ELR (cell line): ENCODE results near the gene CFAP97D1.

Source experiments
- DNase-seq: peaks from one replicate; pipeline ENCODE4 v3.0.0-alpha.2; 2015; ENCODE audit warnings: low read depth

CFAP97D1 gene

GRCh38 chr17:43780135-43780534 is at the start of gene CFAP97D1:
CFAP97D1 (plus strand) TSS chr17:43780435; CDS start chr17:43780463, 28 bp downstream.
- DNase-seq = no peak

GRCh38 chr17:43732958-43733357 is 47.3 kb upstream of the CFAP97D1 start:
- DNase-seq = peak; percentile 97

DNA sequence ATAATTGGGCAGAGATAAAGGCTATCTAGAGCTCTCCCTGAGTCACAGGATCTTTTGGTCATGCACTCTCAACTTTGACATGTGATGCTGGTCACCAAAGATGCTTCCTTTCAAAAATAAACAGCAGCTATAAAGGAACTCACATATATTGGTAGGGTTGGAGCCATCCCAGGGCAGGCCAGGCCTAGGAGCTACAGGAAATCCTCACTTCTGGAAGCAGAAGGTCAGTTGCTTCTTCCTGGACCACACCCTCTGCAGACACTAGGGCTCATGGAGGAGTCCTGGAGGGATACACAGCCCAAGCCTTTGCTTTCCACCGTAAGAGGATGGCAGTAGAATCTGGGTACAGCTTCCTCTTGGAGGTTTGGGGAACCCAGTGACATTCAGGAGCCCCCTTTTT is 46.3 kb upstream of the CFAP97D1 start:
- DNase-seq = no peak

DNA sequence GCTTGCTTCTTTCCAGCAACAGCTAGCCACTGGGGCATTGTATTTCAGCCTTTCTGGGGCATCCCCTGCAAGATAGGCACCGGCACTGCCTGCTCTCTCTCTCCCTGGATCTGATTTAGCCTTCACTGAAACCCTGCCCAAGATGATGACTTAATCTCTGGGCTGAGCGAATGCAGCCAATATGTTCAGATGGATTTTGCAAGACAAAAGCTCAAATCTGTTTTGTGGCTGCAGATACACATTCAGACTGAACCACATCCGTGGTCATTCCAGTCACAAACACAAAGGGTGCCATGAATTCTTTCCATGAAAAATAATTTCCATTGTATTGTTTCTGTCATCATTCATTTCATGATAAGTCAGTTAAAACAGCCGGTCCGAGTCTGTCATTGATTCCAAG is 45.9 kb upstream of the CFAP97D1 start:
- peak; percentile 64 for DNase-seq

GRCh38 chr17:43736389-43736788 is 43.8 kb upstream of the CFAP97D1 start:
- DNase-seq = peak; percentile 37

- DNase-seq = no peak
These were observed 42.5 kb upstream of the CFAP97D1 start for GRCh38 chr17:43737722-43738121.

DNA sequence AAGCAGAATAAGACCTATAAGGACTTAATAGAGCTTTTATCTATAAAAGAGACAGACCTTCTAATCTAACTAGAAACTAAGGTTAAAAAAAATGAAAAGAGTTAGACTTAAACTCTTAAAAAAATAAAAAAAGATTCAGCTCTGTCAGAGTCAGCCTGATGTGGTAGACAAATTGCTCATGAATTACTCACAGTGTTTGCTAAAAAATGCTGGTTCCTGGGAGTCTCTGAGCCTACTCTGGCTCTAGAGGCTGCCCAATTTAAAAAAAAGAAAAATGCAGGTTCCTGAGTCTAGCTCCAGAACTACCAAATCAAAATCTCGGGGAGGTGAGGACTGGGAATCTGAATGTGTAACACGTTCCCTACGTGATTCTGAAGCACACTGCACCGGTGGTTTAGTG is 39.7 kb upstream of the CFAP97D1 start:
- DNase-seq = peak; percentile 63

GRCh38 chr17:43741636-43742035 is 38.6 kb upstream of the CFAP97D1 start:
- DNase-seq = no peak

GRCh38 chr17:43745541-43745940 is 34.7 kb upstream of the CFAP97D1 start:
- no peak for DNase-seq

- no peak for DNase-seq
These were observed 30.1 kb upstream of the CFAP97D1 start for GRCh38 chr17:43750153-43750552.

DNA sequence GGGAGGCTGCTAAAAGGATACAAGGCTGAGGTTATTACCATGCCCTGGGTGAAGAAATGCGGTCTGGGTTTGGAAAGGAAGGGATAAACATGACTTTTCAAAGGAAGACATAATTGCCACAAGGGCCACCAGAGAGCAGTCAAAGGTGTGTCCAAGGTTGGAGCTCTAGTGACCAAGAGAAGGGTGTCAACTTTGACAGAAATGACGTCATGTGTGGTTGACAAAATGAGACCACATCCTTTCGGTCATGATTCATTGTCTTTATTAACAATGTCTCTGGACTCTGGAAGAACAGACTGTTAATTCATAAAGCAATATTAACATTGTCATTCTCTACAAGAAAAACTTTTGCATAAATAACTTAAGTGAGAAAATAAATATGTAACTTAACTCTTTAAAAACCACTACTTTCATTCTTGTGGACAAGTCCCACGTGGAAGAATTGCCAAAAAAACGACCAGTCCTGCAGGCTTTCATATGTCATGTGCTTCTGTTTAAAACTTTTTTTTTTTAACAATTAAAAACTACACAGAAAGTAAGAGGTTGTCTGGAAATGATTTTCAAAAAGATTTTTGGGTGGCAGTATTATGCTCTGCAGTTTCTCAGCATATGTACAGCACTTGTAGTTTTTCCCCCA is 26.6 kb upstream of the CFAP97D1 start:
- peak; percentile 82 for DNase-seq

GRCh38 chr17:43754947-43755346 is 25.3 kb upstream of the CFAP97D1 start:
- no peak for DNase-seq

GRCh38 chr17:43755389-43755875 is 24.8 kb upstream of the CFAP97D1 start:
- DNase-seq = peak; percentile 26

GRCh38 chr17:43756201-43756600 is 24.0 kb upstream of the CFAP97D1 start:
- DNase-seq = no peak

GRCh38 chr17:43757171-43757660 is 23.0 kb upstream of the CFAP97D1 start:
- no peak for DNase-seq

- DNase-seq = no peak
These were observed 22.1 kb upstream of the CFAP97D1 start for GRCh38 chr17:43758086-43758485.

DNA sequence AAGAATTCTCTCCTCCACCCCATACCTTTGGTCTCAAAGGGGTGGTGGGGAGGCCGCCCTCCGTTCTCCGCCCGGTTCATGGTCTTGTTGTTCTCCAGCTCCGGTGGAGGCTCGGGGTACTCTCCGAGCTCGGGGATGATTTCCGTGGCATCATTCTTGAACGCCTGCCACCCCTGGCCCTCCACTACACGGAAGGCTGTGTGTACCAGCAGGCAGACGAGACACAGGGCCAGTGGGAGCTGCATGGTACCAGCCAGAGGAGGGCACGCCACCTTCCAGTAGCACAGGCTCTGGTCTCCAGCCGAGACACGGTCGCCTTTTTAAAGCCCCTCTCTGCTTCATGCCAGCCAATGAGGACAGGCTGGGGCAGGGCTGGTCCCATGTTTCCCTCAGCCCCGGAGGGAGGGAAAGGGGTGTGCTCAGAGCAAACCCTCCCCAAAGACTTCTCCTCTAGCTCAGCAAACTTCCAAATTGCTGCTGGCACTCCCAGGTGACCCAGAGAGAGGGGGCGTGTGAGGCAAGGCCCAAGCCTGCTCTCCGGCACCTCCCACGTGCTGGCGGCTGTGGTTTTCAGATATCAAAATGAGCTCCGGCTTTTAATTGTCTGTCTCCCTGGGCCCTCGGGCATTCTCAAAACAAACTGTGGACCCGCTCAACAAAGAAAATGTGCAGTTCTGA is 21.6 kb upstream of the CFAP97D1 start, which contains the start of gene SOST:
SOST (minus strand) TSS at position 295 of the 678 bp plus-strand sequence; CDS start at position 245, 50 bp downstream.
- DNase-seq = no peak

DNA sequence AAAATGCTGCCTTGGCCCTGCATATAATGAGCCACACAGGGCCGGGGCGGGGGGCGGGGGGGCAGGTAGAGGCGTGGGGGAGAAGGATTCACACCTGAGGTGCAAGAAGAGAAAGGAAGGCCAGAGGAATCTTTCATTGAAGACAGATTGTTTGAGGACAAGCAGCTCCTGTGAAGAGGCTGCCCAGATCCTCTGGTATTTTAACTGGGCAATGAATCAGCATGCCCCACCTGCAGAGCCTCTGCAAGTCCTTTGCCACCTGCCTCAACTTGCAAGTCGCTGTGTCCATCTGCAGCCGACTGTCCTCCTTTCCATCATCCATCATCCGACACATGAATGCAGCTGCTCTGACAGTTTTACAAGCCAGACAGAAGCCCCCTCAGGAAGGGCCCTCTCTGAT is 20.4 kb upstream of the CFAP97D1 start:
- DNase-seq = no peak

DNA sequence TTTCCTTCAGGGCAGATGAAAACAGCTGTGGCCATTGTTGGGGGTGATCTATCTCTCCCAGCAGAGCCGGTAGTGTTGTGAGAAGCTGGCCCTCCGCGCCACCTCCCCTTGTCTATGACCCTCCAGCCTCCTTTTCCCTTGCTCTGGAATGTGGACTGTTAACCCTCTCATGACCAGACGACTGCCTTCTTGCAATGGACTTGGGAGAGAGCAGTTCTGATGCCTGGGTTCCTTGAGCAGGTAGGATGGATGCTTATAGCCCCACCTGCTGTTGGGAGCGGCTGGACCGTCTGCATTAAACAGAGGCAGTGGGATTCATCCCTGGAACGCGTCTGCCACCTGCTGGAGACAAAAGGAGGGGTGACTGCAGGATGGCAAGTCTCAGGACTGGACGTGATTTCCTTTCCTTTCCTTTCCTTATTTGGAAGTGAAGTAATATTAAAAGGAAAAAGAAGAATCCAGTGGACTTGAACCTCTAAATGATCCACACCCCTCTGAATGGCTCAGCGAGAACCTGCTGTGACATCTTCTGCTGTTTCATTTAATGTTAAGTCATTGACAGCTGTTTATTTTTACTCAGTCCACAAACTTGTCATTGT is 19.9 kb upstream of the CFAP97D1 start:
- peak; percentile 94 for DNase-seq

DNA sequence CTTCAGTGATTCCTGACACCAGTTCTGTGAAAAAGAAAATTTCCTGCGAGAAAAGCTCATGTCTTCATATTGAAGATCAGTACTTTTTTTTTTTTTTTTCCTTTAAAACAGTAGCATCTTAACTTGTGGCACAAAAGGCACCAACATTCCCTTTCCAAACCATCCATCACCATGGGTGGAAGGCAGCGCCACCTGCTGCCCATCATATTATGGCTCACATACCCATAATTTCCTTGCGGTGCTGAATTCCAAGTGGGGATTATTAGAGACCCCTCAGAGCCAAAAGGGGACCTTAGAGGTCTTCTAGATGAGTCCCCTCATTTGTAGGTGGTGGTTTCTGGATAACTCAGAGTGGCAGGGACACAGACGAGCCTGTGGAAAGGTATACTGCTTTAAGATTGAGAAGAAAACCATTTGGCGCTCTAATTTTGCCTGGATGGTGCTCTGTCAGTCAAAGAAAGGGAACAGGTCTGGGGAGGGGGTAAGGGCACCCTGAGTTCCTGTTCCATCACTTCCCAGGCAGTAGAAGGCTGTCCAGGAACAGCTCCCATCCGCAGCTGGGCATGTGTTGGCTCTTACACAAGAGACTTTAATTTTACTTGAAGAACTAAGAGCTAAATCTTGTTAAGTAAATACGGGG is 13.7 kb upstream of the CFAP97D1 start:
- peak; percentile 71 for DNase-seq

DNA sequence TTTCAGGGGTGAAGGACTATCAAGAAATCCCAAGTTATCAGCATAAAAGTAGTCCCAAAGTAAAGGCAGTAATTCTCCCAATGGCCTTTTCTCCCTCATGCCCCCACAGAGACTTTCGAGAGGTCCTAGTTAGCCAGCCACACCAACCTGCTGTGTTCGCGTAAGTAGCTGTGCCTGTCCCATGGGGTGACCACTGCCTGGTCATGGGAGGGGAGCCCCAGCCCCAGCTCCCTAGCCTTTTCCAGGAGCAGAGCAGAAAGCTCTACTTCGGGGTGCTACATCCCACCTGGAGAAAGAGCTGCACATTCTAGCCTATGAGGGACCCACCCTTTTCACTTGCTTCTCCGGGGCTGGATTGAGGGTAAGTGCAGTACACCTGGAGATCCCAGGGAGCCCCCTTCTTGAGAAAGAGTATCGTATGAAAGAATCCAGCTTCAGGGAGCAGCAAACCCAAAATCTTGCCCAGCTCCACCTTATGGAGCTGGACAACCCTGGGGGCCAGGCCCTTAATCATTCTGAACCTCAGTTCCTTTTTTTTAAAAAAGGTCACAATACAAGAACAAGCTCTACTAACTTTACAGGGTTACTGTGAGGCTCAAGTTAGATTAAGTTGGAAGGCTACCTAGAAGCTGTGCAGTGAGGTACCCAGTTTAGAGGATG is 13.1 kb upstream of the CFAP97D1 start:
- DNase-seq = no peak

DNA sequence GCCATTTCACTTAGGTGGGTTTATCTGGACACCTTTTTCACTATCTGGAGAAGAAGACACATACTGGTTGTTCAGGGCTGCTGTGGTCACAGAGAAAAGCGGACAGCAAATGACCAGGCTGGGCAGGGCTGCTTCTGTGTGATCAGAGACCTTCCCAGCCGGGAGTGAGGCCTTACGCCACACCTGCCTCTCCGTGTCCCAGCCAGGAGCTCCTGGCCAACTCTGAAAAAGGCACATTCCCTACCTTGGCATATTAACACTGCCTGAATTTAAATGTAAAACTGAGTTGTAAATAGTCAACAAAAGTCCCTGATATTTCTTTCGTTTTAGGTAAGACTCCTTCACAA is 12.5 kb upstream of the CFAP97D1 start:
- DNase-seq = no peak
